Neural cell (in vitro differentiated cells): ENCODE results near the gene AKR1C4. TPM values are rescaled to one million over a fixed set of nuclear protein-coding genes. Genes with fewer than 3 reads are reported as not detected.

Experiments used
- H2AFZ ChIP-seq: fragments of 200-600, 300-800 bp; sonication (generic), shearing (Covaris generic); 2 replicates; pipeline ENCODE4 v1.6.0; 2014; ENCODE audit warnings: low read depth, mild to moderate bottlenecking, antibody characterized with exemption, low read length, moderate library complexity
- H3F3A ChIP-seq: fragments of 200-600 bp; shearing (Covaris generic); 2 replicates; pipeline ENCODE4 v1.6.1; 2016; ENCODE audit warnings: mild to moderate bottlenecking, moderate library complexity, mixed read lengths, antibody characterized with exemption, low read length; ENCODE audit not compliant: insufficient read depth, poor library complexity, severe bottlenecking
- H3K27ac ChIP-seq: fragments of 200-600, 300-800 bp; sonication (generic), shearing (Covaris generic); 2 replicates; pipeline ENCODE4 v1.5.1; 2014; ENCODE audit warnings: mild to moderate bottlenecking, low read length, moderate library complexity
- H3K27me3 ChIP-seq: fragments of 300-800, 200-600 bp; sonication (generic), shearing (Covaris generic); 2 replicates; pipeline ENCODE4 v1.6.0; 2014; ENCODE audit warnings: mild to moderate bottlenecking, low read depth, low read length, moderate library complexity; ENCODE audit not compliant: insufficient read depth
- H3K36me3 ChIP-seq: fragments of 300-800, 200-600 bp; sonication (generic), shearing (Covaris generic); 2 replicates; pipeline ENCODE4 v1.5.1; 2014; ENCODE audit warnings: mild to moderate bottlenecking, antibody characterized with exemption, low read length, moderate library complexity; ENCODE audit not compliant: insufficient read depth
- H3K4me2 ChIP-seq: fragments of 300-800, 200-600 bp; sonication (generic), shearing (Covaris generic); 2 replicates; pipeline ENCODE4 v1.6.0; 2014; ENCODE audit warnings: mild to moderate bottlenecking, low read length
- H3K4me3 ChIP-seq: fragments of 300-800, 200-600 bp; sonication (generic), shearing (Covaris generic); 2 replicates; pipeline ENCODE4 v1.5.1; 2014; ENCODE audit warnings: mild to moderate bottlenecking, low read length, moderate library complexity
- H3K79me2 ChIP-seq: fragments of 200-600 bp; shearing (Covaris generic); replicated peaks from 2 replicates; pipeline ENCODE4 v1.6.0; 2014; ENCODE audit warnings: mild to moderate bottlenecking, low read length, moderate library complexity; ENCODE audit not compliant: insufficient read depth
- H3K9ac ChIP-seq: fragments of 300-800, 200-600 bp; sonication (generic), shearing (Covaris generic); 2 replicates; pipeline ENCODE4 v1.6.1; 2016; ENCODE audit warnings: mild to moderate bottlenecking, low read length, mixed read lengths
- H3K9me2 ChIP-seq: fragments of 200-600 bp; shearing (Covaris generic); 2 replicates; pipeline ENCODE4 v1.6.1; 2016; ENCODE audit warnings: mild to moderate bottlenecking, low read length, mixed read lengths; ENCODE audit not compliant: insufficient read depth
- H3K9me3 ChIP-seq: fragments of 200-600, 300-800 bp; sonication (generic), shearing (Covaris generic); 2 replicates; pipeline ENCODE4 v1.6.1; 2016; ENCODE audit warnings: mild to moderate bottlenecking, mixed run types, low read length, moderate library complexity, mixed read lengths
- H4K20me1 ChIP-seq: fragments of 200-600 bp; shearing (Covaris generic); 2 replicates; pipeline ENCODE4 v1.6.1; 2016; ENCODE audit warnings: mild to moderate bottlenecking, mixed run types; ENCODE audit not compliant: insufficient read depth
- EP300 ChIP-seq: fragments of 450-650 bp; conservative IDR thresholded peaks from 2 replicates; pipeline ENCODE4 v1.6.1; 2014; ENCODE audit warnings: antibody characterized with exemption, mild to moderate bottlenecking, moderate library complexity; ENCODE audit not compliant: poor library complexity, severe bottlenecking
- EZH2 ChIP-seq: fragments of 200-600, 300-800 bp; shearing (Covaris generic), sonication (generic); IDR thresholded peaks from 2 replicates; pipeline ENCODE4 v1.6.1; 2014; ENCODE audit warnings: antibody characterized with exemption, low read length, borderline replicate concordance, mild to moderate bottlenecking; ENCODE audit not compliant: insufficient read depth, poor library complexity, severe bottlenecking
- MXI1 ChIP-seq: fragments of 450-650 bp; conservative IDR thresholded peaks from 2 replicates; pipeline ENCODE4 v1.6.1; 2014; ENCODE audit warnings: antibody characterized with exemption, mild to moderate bottlenecking; ENCODE audit not compliant: poor library complexity, severe bottlenecking
- POLR2AphosphoS5 ChIP-seq: IDR thresholded peaks from 2 replicates; pipeline ENCODE4 v1.6.1; 2012
- RAD21 ChIP-seq: fragments of 450-650 bp; conservative IDR thresholded peaks from 2 replicates; pipeline ENCODE4 v1.6.1; 2014; ENCODE audit warnings: antibody characterized with exemption, mild to moderate bottlenecking, moderate library complexity
- SMC3 ChIP-seq: fragments of 450-650 bp; conservative IDR thresholded peaks from 2 replicates; pipeline ENCODE4 v1.6.1; 2014; ENCODE audit warnings: antibody characterized with exemption, mild to moderate bottlenecking, moderate library complexity; ENCODE audit not compliant: poor library complexity
- TAF1 ChIP-seq: IDR thresholded peaks from 2 replicates; pipeline ENCODE4 v1.6.1; 2012; ENCODE audit warnings: low read depth
- polyA plus RNA-seq: library from polyadenylated mRNA; depleted of rRNA; stranded (reverse); fragments of >200 nt; gene quantifications from 2 replicates; pipeline ENCODE4 v1.2.3, GENCODE V29; 2014
- TF ChIP-seq, protein P1 (sequence below): fragments of 450-650 bp; IDR thresholded peaks from 2 replicates; pipeline ENCODE4 v1.5.1; 2014; ENCODE audit warnings: antibody characterized with exemption, mild to moderate bottlenecking, moderate library complexity; ENCODE audit not compliant: poor library complexity, severe bottlenecking
- TF ChIP-seq, protein P2 (sequence below): IDR thresholded peaks from 2 replicates; pipeline ENCODE4 v1.6.1; 2012; ENCODE audit warnings: borderline replicate concordance

Gene AKR1C4
- polyA plus RNA-seq, 1 donor from 2014 or later: not detected

DNA sequence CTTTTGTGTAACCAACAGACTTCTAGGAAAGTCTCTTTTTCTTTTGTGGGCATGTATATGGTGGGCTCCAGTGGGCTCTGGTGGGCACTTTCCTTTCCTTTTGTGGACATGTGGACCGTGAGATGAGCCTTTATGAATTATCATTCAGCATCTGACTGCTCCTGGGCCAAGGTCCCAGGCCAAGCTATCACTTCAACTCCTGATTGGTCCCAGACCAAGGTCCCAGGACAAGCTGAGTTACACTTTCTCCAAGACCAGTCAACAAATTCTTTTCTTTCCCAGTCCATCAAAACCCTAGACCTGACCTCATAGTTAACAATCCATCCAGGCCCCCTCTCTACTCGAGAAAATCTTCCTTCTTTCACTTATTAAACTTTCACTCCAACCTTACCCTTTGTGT is 12.7 kb upstream of the AKR1C4 start:
- no peak overlapping the region for H3K4me2 ChIP-seq
- H3K4me3 ChIP-seq: no peak overlapping the region
- no peaks in the 10 kb centered on the region for H4K20me1 ChIP-seq
- no peaks in the 10 kb centered on the region for H3K36me3 ChIP-seq
- H3K9ac ChIP-seq: no peak overlapping the region
- no peaks in the 10 kb centered on the region for H3K27me3 ChIP-seq
- no peak overlapping the region for H3K27ac ChIP-seq
- no peaks in the 10 kb centered on the region for H3K79me2 ChIP-seq
- no peaks in the 10 kb centered on the region for H3F3A ChIP-seq
- no peaks in the 10 kb centered on the region for H3K9me3 ChIP-seq
- TF ChIP-seq RAD21 (no peak), EP300 (no peak), SMC3 (no peak), MXI1 (no peak), POLR2AphosphoS5 (no peak), EZH2 (no peak), TAF1 (no peak)
- TF ChIP-seq, protein P1, sequence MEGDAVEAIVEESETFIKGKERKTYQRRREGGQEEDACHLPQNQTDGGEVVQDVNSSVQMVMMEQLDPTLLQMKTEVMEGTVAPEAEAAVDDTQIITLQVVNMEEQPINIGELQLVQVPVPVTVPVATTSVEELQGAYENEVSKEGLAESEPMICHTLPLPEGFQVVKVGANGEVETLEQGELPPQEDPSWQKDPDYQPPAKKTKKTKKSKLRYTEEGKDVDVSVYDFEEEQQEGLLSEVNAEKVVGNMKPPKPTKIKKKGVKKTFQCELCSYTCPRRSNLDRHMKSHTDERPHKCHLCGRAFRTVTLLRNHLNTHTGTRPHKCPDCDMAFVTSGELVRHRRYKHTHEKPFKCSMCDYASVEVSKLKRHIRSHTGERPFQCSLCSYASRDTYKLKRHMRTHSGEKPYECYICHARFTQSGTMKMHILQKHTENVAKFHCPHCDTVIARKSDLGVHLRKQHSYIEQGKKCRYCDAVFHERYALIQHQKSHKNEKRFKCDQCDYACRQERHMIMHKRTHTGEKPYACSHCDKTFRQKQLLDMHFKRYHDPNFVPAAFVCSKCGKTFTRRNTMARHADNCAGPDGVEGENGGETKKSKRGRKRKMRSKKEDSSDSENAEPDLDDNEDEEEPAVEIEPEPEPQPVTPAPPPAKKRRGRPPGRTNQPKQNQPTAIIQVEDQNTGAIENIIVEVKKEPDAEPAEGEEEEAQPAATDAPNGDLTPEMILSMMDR: no peak
- TF ChIP-seq, protein P2, sequence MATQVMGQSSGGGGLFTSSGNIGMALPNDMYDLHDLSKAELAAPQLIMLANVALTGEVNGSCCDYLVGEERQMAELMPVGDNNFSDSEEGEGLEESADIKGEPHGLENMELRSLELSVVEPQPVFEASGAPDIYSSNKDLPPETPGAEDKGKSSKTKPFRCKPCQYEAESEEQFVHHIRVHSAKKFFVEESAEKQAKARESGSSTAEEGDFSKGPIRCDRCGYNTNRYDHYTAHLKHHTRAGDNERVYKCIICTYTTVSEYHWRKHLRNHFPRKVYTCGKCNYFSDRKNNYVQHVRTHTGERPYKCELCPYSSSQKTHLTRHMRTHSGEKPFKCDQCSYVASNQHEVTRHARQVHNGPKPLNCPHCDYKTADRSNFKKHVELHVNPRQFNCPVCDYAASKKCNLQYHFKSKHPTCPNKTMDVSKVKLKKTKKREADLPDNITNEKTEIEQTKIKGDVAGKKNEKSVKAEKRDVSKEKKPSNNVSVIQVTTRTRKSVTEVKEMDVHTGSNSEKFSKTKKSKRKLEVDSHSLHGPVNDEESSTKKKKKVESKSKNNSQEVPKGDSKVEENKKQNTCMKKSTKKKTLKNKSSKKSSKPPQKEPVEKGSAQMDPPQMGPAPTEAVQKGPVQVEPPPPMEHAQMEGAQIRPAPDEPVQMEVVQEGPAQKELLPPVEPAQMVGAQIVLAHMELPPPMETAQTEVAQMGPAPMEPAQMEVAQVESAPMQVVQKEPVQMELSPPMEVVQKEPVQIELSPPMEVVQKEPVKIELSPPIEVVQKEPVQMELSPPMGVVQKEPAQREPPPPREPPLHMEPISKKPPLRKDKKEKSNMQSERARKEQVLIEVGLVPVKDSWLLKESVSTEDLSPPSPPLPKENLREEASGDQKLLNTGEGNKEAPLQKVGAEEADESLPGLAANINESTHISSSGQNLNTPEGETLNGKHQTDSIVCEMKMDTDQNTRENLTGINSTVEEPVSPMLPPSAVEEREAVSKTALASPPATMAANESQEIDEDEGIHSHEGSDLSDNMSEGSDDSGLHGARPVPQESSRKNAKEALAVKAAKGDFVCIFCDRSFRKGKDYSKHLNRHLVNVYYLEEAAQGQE: no peak
- no peak overlapping the region for H2AFZ ChIP-seq
- H3K9me2 ChIP-seq: no peaks in the 10 kb centered on the region

DNA sequence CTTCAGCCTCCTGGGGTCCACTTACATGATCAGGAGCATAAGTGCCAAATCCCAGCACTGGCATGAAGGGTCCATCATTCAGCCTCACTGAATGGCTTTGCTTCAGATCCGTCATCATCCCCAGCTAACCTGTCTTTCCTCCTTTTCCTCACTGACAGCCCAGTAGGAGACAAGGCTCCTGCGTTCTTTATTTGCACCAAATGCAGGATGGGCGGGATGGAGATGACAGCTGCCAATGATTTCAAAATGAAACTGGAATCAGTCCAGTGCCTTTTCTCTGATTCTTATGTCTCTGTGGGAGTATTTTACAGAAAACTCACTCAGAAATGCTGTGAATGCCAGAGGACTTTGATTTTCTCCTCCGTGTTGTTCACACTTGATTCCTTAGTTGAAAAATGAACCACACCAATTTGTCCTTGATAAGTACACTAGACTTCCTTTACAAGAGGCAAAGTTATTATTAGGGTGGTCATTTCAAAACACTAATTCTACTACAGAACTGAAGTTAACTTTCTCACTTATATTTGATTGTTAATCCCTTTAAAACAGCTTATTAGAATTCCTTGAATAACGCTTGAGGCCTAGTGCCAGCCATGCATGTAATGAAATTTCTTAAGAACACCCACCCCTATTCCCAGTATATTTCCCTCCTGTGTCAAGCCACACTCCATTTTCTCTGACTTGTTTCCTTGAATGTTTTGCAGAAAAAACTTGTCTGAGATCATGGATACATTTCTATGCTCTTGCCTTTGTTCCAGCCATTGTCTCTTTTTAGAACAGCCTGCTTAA is 11.5 kb upstream of the AKR1C4 start, which contains the start of gene AKR1C8:
AKR1C8 (minus strand) TSS at position 164 of the 789 bp plus-strand sequence; CDS start at position 118, 46 bp downstream.
- H4K20me1 ChIP-seq: no peaks in the 10 kb centered on the region
- no peak within 1 kb of the TSS for H3K9ac ChIP-seq
- no peaks in the 10 kb centered on the region for H3K79me2 ChIP-seq
- no peak within 1 kb of the TSS for H3K27ac ChIP-seq
- no peak within 1 kb of the TSS for H2AFZ ChIP-seq
- H3K36me3 ChIP-seq: no peaks in the 10 kb centered on the region
- H3K4me3 ChIP-seq: peak within 1 kb of the TSS; percentile 1
- H3K27me3 ChIP-seq: no peaks in the 10 kb centered on the region
- TF ChIP-seq EP300: peak; percentile 78
- no peak for TF ChIP-seq TAF1
- H3F3A ChIP-seq: no peaks in the 10 kb centered on the region
- H3K9me2 ChIP-seq: no peaks in the 10 kb centered on the region
- H3K4me2 ChIP-seq: no peak within 1 kb of the TSS
- no peaks in the 10 kb centered on the region for H3K9me3 ChIP-seq
